GM12801 (cell line): ENCODE data around the gene HHAT.

ENCODE experiments used
- TF ChIP-seq, protein P1 (sequence below): IDR thresholded peaks from one replicate; pipeline ENCODE4 v1.5.1; 2011; ENCODE audit warnings: control low read depth; ENCODE audit not compliant: insufficient read length; ENCODE audit errors: extremely low read depth

Gene HHAT

DNA sequence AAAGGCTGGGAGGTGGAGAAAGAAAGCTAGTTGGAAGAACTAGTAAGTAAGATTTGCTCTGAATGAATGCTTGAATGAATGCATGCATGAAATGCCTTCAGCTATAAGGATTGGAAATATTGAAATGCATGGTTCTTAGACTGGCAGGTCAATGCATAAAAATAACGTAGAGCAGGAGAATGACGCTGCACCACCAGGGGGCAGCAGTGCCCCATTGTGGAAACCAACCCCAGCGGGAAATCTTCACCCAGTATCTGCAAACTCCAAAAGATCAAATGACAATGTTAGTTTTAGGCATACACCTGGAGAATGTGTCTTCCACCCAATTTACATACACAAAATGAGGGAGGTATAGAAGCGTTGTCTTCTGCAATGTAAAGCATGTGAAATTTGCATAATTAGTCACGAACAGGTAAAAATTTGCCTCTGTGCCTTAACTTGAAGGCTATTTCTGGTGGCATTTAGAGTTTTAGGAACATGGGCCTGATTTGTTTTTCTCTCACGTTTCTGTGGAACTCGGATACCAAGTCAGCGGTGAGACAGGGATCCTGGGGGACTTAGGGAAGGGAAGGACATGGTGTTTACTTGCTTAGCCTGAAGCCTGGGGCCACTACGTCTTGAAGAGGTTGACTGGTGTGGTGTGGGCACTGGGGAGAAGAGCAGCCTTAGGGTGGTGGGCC lies 78.6 kb downstream of the HHAT start:
- TF ChIP-seq, protein P1, sequence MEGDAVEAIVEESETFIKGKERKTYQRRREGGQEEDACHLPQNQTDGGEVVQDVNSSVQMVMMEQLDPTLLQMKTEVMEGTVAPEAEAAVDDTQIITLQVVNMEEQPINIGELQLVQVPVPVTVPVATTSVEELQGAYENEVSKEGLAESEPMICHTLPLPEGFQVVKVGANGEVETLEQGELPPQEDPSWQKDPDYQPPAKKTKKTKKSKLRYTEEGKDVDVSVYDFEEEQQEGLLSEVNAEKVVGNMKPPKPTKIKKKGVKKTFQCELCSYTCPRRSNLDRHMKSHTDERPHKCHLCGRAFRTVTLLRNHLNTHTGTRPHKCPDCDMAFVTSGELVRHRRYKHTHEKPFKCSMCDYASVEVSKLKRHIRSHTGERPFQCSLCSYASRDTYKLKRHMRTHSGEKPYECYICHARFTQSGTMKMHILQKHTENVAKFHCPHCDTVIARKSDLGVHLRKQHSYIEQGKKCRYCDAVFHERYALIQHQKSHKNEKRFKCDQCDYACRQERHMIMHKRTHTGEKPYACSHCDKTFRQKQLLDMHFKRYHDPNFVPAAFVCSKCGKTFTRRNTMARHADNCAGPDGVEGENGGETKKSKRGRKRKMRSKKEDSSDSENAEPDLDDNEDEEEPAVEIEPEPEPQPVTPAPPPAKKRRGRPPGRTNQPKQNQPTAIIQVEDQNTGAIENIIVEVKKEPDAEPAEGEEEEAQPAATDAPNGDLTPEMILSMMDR: peak; percentile 94

DNA sequence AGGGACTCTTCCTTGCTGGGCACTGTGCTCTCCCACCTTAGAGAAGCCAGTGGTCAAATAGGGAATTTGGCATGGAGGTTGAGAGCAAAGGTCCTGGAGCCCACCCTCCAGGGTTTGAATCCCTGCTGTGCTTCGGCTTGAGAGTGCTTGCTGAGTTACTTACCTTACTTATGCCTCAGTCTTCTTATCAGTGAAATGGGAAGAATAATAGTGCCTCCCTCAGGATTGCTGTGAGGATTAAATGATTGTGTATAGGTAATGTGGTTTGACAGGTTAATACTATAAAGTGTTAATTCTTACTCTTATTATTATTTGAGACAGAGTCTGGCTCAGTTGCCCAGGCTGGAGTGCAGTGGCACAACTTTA lies 79.2 kb downstream of the HHAT start:
- TF ChIP-seq, protein P1: no peak

DNA sequence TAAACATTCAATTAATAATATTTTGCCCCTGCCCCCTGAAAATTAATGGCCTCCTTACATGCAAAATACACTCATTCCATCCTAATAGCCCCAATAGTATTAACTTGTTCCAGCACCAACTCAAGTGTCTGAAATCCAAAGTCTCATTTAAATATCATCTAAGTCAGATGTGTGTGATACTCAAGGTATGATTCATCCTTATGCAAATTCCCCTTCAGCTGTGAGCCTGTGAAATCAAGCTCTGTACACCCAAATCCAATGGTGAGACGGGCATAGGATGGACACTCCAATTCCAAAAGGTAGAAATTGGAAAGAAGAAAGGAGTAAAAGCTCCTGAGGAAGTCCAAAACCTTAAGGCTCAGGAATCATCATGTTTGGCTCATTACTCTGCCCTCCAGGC lies 83.5 kb downstream of the HHAT start:
- TF ChIP-seq, protein P1: no peak

DNA sequence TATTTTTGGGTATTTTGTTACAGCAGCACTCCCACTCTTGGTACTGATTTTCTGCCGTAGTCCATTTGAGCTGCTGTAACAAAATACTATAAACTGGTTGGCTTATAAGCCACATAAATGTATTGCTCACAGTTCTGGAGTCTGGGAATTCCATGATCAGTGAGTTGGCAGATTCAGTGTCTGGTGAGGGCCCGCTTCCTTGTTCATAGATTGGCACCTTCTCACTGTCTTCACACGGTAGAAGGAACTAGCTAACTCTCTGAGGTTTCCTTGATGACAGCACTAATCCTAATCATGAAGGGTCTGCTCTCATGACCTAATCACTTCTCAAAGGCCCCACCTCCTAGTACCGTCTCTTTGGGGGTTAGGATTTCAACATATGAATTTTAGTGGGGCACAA lies 85.2 kb downstream of the HHAT start:
- TF ChIP-seq, protein P1: no peak

DNA sequence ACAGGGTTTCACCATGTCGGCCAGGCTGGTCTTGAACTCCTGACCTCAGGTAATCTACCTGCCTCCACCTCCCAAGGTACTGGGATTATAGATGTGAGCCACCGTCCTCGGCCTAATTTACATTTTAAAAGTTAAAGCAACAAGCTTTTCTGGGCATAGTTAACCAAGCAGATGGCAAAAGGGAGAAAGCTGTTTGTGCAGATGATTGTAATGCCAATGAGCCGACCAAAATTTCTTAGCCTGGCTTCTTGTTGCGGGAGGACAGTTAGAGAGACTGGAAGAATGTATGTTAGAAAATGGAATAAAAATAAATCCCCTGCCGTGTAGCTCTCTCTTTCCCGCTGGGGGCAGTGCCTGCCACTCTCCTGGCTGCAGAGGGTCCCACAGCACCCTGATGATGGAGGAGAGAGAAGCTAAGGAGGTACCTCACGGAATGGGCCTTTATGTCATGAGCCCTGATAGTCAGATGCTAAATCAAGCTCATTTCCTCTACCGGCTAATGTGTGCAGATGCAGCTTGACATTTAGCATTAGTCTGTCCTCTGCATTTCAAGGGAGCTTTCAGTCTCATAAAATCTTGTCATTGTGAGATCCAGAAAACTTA lies 87.2 kb downstream of the HHAT start:
- TF ChIP-seq, protein P1: no peak

DNA sequence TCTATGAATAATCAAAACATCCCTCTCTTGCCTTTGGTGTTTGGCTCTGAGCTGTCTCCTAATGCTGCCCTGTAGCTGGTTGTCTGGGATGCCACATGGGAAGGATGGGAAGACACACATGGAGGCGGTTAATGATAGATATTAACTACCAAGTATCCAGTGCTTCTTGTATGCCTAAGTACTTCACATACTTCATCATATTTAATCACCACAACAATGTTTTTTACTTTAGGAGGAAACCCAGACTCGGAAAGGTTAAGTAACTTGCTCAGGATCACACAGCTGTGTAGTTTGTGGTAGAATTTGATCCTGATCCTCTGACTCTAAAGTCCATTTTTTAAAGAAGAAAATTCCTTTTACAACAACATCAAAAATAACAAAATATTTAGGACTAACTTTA lies 88.0 kb downstream of the HHAT start:
- TF ChIP-seq, protein P1: no peak

DNA sequence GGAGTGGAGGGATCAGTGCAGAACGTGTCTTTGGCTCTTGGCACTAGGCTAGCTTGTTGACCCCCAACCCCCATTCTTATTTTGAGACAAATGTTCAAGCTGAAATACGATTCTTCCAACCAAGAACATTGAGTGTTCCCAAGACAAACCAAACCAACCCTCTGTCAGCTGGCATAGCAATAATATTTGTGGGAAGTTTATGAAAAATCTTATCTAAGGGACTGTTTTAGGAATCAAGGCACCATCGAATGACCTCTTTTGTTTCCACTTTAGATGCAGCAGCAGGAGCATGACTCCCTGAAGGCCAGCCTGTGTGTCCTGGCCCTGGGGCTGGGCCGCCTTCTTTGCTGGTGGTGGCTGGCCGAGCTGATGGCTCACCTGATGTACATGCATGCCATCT lies 89.2 kb downstream of the HHAT start:
- TF ChIP-seq, protein P1: no peak
